Epithelial cell of proximal tubule (primary cell): ENCODE measurements around the gene ANKS1A. TPM values are rescaled to one million over a fixed set of nuclear protein-coding genes. Genes with fewer than 3 reads are reported as not detected.

ENCODE experiments used
- DNase-seq: peaks from one replicate; pipeline ENCODE4 v3.0.0-alpha.2; 2011; ENCODE audit warnings: low read depth
- H3K4me3 ChIP-seq: 2 replicates; pipeline ENCODE4 v1.5.1; 2011; ENCODE audit warnings: low read depth, mild to moderate bottlenecking, low read length
- CTCF ChIP-seq: conservative IDR thresholded peaks from 2 replicates; pipeline ENCODE4 v1.5.1; 2012; ENCODE audit warnings: low read depth, mild to moderate bottlenecking, low read length
- total RNA-seq: library from RNA; depleted of rRNA; stranded (reverse); fragments of >200 nt; gene quantifications from 2 replicates; pipeline ENCODE4 v1.2.3, GENCODE V29; 2015

ANKS1A gene
- total RNA-seq, 1 donor from 2014 or later: 17.4 TPM

GRCh38 chr6:35061102-35061615, 172.1 kb downstream of the ANKS1A start:
- no peak overlapping the region for H3K4me3 ChIP-seq
- no peak for TF ChIP-seq CTCF
- no peak for DNase-seq

GRCh38 chr6:35061651-35062410, 172.8 kb downstream of the ANKS1A start:
- no peak overlapping the region for H3K4me3 ChIP-seq
- TF ChIP-seq CTCF: no peak
- DNase-seq: no peak

- no peak for DNase-seq
- no peak for TF ChIP-seq CTCF
- H3K4me3 ChIP-seq: no peak overlapping the region
Measured at GRCh38 chr6:35062676-35063574, 173.9 kb downstream of the ANKS1A start.

GRCh38 chr6:35063701-35064280, 174.7 kb downstream of the ANKS1A start:
- DNase-seq: no peak
- H3K4me3 ChIP-seq: no peak overlapping the region
- no peak for TF ChIP-seq CTCF

GRCh38 chr6:35064290-35064689, 175.2 kb downstream of the ANKS1A start:
- no peak for DNase-seq
- no peak for TF ChIP-seq CTCF
- no peak overlapping the region for H3K4me3 ChIP-seq

- no peak overlapping the region for H3K4me3 ChIP-seq
- TF ChIP-seq CTCF: no peak
- DNase-seq: no peak
Measured at GRCh38 chr6:35064757-35065440, 175.8 kb downstream of the ANKS1A start.
